Skeletal muscle satellite cell (primary cell): ENCODE data around the gene TRIM14.

ENCODE experiments used
- H3K27me3 ChIP-seq: 2 replicates; pipeline ENCODE4 v1.7.0; 2013; ENCODE audit warnings: low read length; ENCODE audit not compliant: control insufficient read depth, insufficient read depth
- H3K36me3 ChIP-seq: 2 replicates; pipeline ENCODE4 v1.7.0; 2013; ENCODE audit warnings: mild to moderate bottlenecking, control low read depth, low read length; ENCODE audit not compliant: insufficient read depth
- H3K4me1 ChIP-seq: 2 replicates; pipeline ENCODE4 v1.7.0; 2013; ENCODE audit warnings: low read length; ENCODE audit not compliant: control insufficient read depth, insufficient read depth
- H3K4me2 ChIP-seq: 2 replicates; pipeline ENCODE4 v1.7.0; 2013; ENCODE audit warnings: mild to moderate bottlenecking, low read length
- H3K4me3 ChIP-seq: 2 replicates; pipeline ENCODE4 v1.7.0; 2013; ENCODE audit warnings: low read length
- H3K9ac ChIP-seq: 2 replicates; pipeline ENCODE4 v1.7.0; 2013; ENCODE audit warnings: mild to moderate bottlenecking, low read depth, low read length, moderate library complexity
- H3K9me3 ChIP-seq: replicated peaks from 2 replicates; pipeline ENCODE4 v1.7.0; 2013; ENCODE audit warnings: mild to moderate bottlenecking, control low read depth, low read length

The TRIM14 gene

DNA sequence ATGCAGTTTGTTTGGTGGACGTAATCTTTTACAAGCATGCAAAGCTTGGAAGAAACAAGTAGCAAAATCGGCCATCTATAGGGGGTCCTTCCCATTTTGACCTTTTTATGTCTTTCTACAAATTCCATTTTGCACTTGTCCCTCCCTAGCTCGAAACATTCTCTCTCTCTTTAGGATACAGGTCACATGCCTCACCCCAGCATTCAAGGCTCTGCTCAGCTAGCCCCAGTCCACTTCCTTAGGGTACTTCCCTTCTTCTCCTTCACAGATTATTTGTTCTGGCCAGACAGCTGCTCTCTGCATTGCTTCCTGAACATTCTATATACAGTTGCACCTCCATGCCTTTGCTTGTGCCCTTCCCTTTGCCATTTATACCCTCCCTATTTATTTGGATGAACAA, 31.7 kb upstream of the TRIM14 start:
- H3K27me3 ChIP-seq: no peaks in the 10 kb centered on the region
- H3K36me3 ChIP-seq: no peaks in the 10 kb centered on the region
- H3K4me2 ChIP-seq: no peak overlapping the region
- peaks cover 5% of the 10 kb centered on the region for H3K4me1 ChIP-seq
- H3K9me3 ChIP-seq: no peaks in the 10 kb centered on the region
- no peak overlapping the region for H3K4me3 ChIP-seq
- no peak overlapping the region for H3K9ac ChIP-seq

DNA sequence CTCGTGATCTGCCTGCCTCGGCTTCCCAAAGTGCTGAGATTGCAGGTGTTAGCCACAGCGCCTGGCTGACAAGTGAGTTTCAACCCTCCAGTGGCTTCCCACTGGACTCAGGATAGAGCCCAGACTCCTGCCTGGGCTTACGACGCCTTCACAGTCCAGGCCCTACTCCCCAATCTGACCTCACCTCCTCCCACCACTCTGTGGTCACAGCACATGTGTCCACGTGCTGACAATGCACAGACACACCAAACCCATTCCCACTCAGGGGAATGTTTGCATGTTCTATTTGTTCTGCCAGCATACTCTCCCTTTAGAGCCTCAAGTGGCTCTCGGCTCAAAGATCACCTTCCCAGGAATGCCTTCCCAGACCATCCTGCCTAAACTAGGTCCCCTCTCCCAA, 31.1 kb upstream of the TRIM14 start:
- no peak overlapping the region for H3K4me2 ChIP-seq
- no peaks in the 10 kb centered on the region for H3K9me3 ChIP-seq
- no peaks in the 10 kb centered on the region for H3K36me3 ChIP-seq
- no peak overlapping the region for H3K9ac ChIP-seq
- peaks cover 5% of the 10 kb centered on the region for H3K4me1 ChIP-seq
- no peaks in the 10 kb centered on the region for H3K27me3 ChIP-seq
- H3K4me3 ChIP-seq: no peak overlapping the region

DNA sequence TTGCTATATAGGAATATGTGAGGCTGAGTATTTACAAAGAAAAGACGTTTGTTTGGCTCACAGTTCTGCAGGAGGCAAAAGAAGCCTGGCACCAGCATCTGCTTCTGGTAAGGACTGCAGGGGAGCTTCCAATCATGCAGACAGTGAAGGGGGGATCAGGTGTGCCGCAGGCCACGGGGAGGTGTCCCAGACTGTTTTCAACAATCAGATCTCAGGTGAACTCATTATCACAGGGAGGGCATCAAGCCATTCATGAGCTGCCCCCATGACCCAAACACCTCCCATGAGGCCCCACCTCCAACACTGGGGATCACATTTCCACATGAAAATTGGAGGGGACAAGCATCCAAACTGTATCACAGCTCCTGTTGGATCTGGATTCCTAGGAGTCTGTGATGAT, 30.4 kb upstream of the TRIM14 start:
- H3K9ac ChIP-seq: no peak overlapping the region
- H3K4me3 ChIP-seq: no peak overlapping the region
- peaks cover 5% of the 10 kb centered on the region for H3K4me1 ChIP-seq
- no peaks in the 10 kb centered on the region for H3K27me3 ChIP-seq
- no peaks in the 10 kb centered on the region for H3K36me3 ChIP-seq
- no peaks in the 10 kb centered on the region for H3K9me3 ChIP-seq
- no peak overlapping the region for H3K4me2 ChIP-seq

DNA sequence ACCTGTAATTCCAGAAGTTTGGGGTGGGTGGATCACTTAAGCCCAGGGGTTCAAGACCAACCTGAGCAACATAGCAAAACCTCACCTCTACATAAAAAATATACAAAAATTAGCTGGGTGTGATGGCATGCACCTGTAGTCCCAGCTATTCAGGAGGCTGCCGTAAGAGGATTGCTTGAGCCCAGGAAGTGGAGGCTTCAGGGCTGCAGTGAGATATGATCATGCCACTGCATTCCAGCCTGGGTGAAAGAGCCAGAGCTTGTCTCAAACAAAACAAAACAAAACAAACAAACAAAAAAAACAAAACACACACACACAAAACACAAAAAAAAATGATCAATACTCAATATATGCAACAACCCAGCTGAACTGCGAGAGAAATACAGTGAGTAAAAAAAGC, 29.5 kb upstream of the TRIM14 start:
- Histone ChIP-seq H3K9ac (no peak overlapping the region), H3K4me3 (no peak overlapping the region), H3K9me3 (no peaks in the 10 kb centered on the region), H3K4me2 (no peak overlapping the region), H3K36me3 (no peaks in the 10 kb centered on the region), H3K4me1 (peaks cover 5% of the 10 kb centered on the region), H3K27me3 (no peaks in the 10 kb centered on the region)

DNA sequence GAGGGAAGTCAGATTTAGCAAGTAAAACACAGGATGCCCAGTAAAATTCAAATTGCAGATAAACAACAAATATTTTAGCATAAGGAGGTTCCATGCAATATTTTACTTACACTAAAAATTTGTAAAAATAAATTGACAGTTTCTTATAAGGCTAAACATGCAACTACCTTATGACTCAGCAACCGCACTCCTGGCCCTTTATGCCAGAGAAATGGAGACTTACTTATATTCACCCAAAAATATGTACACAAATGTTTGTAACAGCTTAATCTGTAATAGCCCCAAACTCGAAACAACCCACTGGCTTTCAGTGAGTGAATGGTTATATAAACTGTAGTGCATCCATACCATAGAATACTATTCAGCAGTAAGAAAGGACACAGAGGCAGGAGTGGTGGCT, 28.6 kb upstream of the TRIM14 start:
- H3K27me3 ChIP-seq: no peaks in the 10 kb centered on the region
- no peak overlapping the region for H3K4me2 ChIP-seq
- no peak overlapping the region for H3K9ac ChIP-seq
- peaks cover 5% of the 10 kb centered on the region for H3K4me1 ChIP-seq
- H3K4me3 ChIP-seq: no peak overlapping the region
- H3K36me3 ChIP-seq: no peaks in the 10 kb centered on the region
- H3K9me3 ChIP-seq: no peaks in the 10 kb centered on the region

DNA sequence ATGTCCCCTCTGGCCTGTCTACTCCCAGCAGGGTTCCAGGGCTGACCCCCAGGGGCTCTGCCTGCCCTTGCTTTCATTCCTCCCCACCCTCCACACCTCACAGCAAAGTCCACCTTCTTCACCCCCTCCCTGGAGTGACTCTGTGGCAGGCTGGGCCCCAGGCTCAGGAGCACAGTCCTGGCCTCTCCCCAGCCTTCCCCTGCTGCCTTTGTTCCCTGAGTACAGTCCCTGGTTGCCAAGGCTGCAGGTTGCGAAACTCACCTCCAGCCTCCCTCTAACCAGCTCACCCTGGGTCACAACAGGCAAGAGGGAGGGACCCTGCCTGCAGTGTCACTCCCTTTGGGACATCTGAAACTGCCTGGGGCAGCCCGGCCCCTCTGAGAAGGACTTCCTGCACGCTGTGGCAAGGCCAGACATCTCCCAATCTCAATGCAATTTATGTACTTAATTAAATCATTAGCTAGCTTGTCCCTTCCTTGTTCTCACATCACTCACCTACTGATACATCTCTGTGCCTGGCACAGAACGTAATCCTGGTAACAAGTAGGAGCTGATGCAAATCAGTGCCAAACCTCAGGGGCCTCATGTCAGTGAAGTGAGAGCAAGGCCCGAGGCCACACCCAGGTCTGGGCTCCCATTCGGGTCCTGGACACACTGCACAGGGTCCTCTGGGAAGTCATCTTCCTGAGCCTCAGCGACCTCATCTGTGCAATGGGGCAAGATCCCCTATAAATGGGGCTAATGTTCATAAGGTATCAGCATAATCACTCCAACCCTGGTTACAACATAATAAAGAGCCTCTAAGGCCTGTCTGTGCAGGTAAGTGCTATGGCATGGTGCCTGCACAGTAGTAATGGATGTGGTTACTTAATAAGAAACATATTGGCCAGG, 27.3 kb upstream of the TRIM14 start:
- Histone ChIP-seq H3K4me1 (peaks cover 5% of the 10 kb centered on the region), H3K27me3 (no peaks in the 10 kb centered on the region), H3K9ac (no peak overlapping the region), H3K36me3 (no peaks in the 10 kb centered on the region), H3K4me2 (no peak overlapping the region), H3K4me3 (no peak overlapping the region), H3K9me3 (no peaks in the 10 kb centered on the region)

DNA sequence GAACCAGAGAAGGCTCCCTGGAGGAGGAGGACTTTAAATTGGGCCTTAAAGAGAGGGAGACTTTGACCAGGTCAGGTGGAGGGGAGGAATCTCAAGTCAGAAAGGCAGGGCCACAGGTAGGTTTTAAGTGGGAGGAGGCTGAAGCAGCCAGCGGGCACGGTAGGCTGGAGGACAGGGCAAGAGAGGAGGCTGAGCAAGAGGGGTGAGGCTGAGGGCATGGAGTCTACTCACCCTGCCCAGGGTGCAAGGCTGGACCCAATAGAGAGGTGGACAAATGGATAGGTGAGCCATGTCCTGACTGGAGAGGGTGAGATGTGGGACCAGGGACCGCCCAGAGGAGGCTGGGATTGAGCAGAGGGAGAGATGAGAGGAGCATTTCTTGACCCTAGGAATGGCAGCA, 25.6 kb upstream of the TRIM14 start:
- no peak overlapping the region for H3K4me3 ChIP-seq
- no peak overlapping the region for H3K9ac ChIP-seq
- no peaks in the 10 kb centered on the region for H3K36me3 ChIP-seq
- peaks cover 5% of the 10 kb centered on the region for H3K4me1 ChIP-seq
- no peak overlapping the region for H3K4me2 ChIP-seq
- H3K9me3 ChIP-seq: no peaks in the 10 kb centered on the region
- no peaks in the 10 kb centered on the region for H3K27me3 ChIP-seq

DNA sequence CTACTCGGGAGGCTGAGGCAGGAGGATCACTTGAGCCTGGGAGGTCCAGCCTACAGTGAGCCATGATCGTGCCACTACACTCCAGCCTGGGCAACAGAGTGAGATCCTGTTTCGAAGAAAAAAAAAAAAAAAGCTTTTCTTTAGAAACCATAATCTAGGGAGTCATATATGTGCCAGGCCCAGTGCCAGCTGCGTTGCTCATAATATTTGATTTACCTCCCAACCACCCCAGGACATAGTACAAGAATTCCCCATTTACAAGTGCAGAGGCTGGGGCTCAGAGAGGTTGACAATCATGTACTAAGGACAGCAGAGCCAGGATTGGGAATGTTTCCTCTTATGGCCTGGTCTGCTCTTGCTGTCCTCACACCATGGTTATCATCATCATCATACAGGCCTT, 25.1 kb upstream of the TRIM14 start:
- Histone ChIP-seq H3K9ac (no peak overlapping the region), H3K4me1 (peaks cover 5% of the 10 kb centered on the region), H3K4me2 (no peak overlapping the region), H3K27me3 (no peaks in the 10 kb centered on the region), H3K36me3 (no peaks in the 10 kb centered on the region), H3K4me3 (no peak overlapping the region), H3K9me3 (no peaks in the 10 kb centered on the region)

DNA sequence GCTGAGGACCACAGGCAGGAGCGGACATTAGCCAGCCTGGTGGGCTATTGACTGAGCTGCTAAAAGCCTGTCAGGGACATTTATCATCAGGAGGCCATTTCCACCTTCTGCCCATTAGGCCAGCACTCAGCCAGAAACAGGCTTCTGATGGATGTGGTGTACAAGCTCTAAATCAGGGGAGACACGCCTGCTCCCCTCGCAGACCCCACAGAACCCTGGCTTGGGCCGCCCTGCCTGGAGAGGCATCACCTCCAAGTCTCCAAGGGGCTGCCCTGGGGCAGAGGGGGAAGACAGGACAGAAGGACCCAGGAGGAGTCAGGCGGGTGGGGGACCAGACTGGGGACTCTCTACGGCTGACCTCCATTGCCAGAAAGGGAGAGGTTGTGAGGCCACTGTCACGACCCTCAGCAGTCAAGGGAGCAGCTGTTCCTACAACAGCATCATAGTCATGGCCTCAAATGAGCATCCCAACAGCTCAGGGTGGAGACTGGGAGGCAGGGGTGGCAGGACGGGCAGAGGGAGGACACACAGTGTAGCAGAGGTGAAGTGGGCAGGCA, 24.0 kb upstream of the TRIM14 start:
- peaks cover 5% of the 10 kb centered on the region for H3K4me1 ChIP-seq
- no peak overlapping the region for H3K9ac ChIP-seq
- H3K27me3 ChIP-seq: no peaks in the 10 kb centered on the region
- H3K4me2 ChIP-seq: no peak overlapping the region
- H3K36me3 ChIP-seq: no peaks in the 10 kb centered on the region
- H3K4me3 ChIP-seq: no peak overlapping the region
- H3K9me3 ChIP-seq: no peaks in the 10 kb centered on the region

DNA sequence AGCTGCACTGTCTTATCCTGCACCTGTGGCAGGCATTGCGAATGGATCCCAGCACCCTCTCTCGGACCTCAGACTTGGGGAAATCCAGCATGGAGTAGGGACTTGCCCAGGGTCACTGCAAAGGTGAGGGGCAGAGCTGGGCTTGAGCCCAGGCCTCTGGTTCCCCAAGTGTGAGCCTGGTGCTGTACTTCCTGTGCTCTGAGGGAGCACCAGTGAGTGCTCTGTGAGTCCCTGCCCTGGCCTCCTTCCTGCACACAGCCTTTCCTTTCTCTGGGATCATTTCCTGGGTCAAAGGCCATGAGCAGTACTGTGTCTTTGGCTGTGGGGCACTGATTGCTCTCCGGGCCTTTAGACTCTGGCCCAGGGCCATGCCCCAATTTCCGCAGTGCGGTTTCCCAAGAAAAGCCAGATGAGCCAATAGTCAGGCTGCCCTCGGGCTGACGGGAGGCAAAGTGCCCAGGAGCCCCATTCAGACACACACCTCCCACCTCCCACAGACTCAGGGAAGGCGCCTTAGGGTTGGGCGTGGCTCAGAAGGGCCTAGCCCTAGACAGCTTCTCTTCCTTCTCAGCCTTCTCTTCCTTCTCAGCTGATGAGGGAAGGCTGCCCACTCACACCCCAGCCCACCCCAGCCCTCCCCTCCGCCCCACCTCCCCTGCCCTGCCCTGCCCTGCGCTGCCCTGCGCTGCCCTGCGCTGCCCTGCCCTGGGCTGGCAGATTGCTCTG, 23.3 kb upstream of the TRIM14 start:
- Histone ChIP-seq H3K4me2 (no peak overlapping the region), H3K27me3 (no peaks in the 10 kb centered on the region), H3K4me3 (no peak overlapping the region), H3K9me3 (no peaks in the 10 kb centered on the region), H3K9ac (no peak overlapping the region), H3K4me1 (peaks cover 5% of the 10 kb centered on the region), H3K36me3 (no peaks in the 10 kb centered on the region)

DNA sequence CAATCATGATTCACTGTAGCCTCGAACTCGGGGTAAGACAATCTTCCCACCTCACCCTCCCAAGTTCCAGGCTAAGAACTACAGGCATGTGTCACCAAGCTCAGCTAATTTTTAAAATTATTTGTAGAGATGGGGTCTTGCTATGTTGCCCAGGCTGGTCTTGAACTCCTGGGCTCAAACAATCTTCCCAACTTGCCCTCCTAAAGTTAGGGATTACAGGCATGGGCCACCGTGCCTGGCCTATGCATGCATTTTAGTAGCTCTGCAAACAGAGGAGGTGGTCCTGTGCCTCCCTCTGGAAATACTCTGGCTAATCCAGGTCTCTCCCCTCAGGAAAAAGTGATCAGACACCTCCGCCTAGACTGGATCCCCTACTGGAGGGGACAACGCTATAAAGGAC, 21.5 kb upstream of the TRIM14 start:
- Histone ChIP-seq H3K36me3 (no peaks in the 10 kb centered on the region), H3K9ac (no peak overlapping the region)

More for the DNA sequence above, 21.5 kb upstream of the TRIM14 start:
- Histone ChIP-seq H3K9me3 (no peaks in the 10 kb centered on the region), H3K4me1 (no peaks in the 10 kb centered on the region), H3K4me2 (no peak overlapping the region), H3K27me3 (no peaks in the 10 kb centered on the region), H3K4me3 (no peak overlapping the region)
